Stimulated activated CD4-positive, alpha-beta T cell treated with anti-CD3 and anti-CD28 coated beads, Interleukin-12 subunit alpha, Interleukin-12 subunit beta, amount 100 ng/mL, for 48 hours (primary cell): ENCODE results near the gene AJAP1.

Experiments used
- DNase-seq, 3 donors: peaks; one replicate each; pipeline ENCODE4 v3.0.0-alpha.2; 2020; ENCODE audit warnings: low read depth in 2 of 3, low spot score in 1 of 3

Gene AJAP1

GRCh38 chr1:4699376-4700301, 45.2 kb downstream of the AJAP1 start:
- no peak for DNase-seq

DNA sequence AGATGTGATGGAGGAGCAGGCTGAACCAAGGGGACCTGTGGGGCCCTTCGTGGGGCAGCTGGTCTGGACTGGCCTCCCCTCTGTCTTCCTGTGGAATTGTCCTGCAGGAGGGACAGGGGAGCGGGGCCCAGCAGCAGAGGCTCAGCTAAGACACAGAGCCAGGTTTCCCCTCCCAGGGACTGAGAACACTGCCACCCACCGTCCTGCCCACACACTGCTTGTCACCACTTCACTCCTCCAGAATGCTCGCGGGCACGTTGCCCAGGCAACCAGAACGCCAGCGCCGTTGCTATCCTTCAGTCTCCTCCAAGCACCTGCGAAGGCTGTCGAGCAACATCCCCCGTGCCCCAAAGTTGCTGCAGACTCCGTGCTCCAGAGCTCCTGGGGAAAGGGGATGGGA, 46.4 kb downstream of the AJAP1 start:
- no peak for DNase-seq

DNA sequence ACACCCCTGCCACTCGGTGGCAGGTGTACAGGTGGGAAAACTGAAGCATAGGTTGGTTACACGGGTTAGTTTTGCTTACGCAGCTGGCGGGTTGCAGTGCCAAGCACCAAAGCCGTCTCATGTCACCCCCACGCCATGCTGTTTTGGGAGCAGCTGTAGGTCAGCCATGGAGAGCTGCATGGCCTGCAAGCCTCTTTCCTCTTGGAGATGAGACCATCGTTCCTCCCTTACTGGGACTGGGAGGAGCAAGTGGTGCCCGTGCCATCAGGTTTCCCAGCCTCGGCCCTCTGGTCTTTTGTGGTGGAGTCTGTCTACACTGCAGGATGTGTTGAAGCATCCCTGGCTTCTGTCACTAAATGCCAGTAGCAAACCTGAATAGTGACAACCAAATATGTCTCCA, 46.9 kb downstream of the AJAP1 start:
- DNase-seq: no peak

DNA sequence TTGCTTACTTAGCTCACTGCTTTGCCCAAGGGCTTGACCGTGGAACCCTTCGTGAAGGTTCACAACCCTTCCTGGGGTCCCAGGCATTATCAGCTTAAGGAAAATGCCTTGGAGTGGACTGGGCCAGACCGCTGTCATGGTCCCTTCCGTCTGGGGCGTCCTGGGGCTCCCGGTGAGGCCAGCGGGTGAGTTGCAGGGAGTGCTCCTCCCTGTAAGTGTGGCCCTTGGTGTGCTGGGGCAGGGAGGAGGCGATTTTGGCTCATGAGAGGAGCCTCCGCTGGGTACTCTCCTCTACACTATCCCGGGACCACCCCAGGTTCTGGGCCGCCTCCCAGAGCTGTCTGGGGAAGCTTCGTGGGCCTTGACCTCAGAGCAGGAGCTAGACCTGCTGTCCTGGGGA, 48.1 kb downstream of the AJAP1 start:
- no peak for DNase-seq

DNA sequence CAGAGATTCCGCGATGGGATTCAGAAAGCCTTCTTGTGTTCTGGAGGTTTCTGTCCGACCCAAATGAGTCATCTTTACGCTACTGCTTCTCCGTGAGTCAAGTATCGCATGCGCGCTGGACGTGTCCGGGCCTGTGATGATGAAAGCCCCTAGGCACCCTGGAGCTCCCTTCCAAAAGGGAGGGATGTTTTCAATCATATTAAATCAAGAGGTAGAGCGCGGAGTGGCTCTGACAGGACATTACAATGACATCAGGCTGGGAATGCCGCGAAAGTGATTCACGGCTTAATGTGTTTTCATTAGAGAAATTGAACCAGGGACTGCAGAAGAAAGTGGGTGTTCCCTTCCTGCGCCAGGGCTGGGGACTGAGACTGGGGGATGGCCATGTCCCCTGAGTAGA, 48.5 kb downstream of the AJAP1 start:
- DNase-seq: no peak

DNA sequence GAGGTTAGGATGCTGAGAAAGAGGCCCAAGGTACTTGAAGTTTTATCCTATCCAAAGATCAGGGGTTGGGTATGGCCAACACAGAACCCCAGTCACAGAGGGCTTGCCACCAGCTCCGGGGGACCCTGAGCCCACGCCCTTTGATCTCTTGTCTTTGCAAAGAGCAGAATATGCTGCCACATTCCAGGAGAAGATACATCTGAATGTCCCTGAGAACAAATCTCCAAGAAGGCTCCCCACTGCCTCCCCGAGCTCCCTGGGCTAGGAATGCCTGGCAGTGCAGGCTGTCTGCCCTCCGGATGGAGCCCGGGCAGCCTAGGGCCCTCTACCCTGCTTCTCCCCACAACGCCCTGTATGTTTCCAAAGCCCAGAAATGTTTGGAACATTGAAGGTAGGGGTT, 49.2 kb downstream of the AJAP1 start:
- DNase-seq: no peak

DNA sequence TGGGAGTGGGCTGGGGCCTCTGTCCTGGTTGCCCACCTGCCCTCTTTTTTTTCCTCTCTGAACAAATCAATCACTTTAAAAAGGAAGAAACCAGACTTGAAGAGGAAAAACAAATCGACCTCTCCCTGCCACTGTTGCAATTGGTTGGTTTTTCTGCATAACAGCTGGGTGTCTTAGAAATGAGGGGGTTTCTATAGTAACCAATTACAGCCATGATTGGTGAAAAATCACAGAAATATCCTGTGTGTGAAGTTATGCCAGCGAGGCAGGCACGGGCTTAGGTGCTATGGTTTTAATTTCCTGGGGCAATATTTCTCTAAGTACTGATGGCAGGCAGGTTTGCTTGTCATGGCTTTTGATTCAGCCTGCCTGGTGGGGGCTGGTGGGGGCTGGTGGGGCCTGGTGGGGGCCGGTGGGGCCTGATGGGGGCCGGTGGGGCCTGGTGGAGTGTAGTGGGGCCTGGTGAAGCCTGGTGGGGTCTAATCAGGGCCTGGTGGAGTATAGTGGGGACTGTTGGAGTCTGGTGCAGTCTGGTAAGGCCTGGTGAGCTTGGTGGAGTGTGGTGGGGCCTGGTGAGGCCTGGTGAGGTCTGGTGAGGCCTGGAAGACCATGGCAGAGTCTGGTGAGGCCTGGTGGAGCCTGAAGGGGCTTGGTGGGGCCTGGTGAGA, 54.6 kb downstream of the AJAP1 start:
- no peak for DNase-seq

DNA sequence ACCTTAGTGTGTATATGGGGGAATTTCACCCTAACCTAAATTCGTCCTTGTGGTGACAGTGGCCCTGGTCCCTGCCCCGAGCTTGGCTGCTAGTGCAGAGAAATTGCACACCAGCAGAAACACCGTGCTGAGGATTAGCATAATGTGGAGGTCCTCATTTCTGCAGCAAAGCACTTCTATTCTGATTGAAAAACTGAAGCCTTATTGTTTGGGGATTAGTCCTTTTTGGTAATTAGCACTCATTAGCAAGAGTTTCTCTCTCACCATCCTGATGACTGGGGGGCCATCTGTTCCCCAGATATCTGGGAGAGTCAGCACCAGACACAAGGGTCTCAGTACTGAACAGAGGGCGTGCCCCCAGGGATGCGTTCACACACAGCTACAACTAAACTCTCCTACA, 55.2 kb downstream of the AJAP1 start:
- DNase-seq: no peak

DNA sequence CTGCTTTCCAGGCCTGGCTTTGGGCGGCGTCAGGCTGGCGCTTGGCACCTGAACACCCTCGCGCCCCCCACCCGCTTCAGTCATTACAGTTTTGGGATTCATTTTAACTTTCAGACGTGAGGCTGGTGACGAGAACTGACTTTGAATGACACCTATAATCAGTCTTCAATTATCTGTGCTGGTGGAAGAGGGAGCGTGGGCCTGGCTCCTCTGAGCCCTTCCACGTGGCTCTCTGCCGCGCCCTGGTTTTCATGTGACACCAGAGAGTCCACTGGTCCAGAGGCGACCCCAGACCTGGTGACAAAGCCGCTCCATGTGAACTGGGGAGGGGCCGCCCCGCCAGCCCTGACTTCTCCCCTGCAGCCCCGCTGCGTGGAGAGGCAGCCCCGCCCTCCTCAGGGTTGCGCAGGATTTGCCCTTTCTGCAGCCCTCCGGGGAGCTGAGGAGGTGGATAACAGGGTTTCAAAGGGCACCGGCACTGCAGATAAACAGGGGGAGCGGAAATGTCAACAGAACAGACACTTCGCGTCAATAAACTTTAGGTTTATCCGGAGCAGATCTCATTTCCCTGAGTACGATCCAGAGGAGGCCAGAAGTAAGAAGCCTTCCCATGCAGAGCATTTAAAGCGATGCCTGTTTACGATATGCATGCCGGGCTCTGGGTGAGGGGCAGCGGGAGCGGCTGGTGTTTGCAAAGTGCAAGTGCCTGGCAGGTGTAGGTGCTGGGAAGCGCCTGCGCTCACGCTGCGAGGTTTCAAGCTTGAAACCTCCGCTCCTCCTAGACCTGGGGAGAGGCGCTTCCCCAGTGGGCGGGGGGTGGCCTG, 56.4 kb downstream of the AJAP1 start:
- DNase-seq: no peak

- DNase-seq: no peak
These were observed 57.2 kb downstream of the AJAP1 start for GRCh38 chr1:4711416-4712275.

GRCh38 chr1:4713669-4714068, 59.3 kb downstream of the AJAP1 start:
- no peak for DNase-seq

DNA sequence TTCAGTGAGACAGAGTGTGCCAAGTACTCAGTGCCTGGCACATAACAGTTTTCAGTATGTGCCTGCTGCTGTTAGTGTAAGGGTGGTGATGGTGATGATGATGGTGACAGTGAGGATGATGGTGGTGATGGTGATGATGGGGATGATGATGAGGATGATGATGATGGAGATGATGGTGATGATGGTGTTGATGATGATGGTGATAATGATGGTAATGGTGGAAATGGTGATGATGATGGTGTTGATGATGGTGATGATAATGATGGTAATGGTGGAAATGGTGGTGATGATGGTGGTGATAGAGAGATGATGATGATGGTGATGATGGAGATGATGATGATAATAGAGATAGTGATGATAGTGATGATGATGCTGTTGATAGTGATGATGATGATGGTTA, 62.0 kb downstream of the AJAP1 start:
- DNase-seq: no peak

GRCh38 chr1:4718071-4718470, 63.7 kb downstream of the AJAP1 start:
- DNase-seq: no peak

DNA sequence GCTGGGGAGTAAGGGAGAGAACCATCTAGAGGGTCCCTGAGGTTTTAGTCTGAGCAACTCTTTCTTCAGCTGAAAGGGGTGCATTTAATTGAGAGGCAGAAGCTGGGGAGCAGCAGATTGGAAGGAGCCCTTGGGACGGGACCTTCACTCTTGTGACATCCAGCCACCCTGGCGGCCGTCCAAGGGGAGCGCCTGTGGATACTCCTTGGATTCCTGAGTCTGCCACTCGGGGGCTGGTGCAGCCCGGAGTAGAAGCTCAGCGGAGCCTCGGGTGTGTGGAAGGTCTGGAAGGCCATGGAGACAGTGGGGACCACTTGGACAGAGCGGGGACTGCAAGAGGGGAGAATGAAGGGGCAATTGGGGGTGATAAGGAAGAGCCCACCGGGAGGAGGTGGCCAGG, 68.7 kb downstream of the AJAP1 start:
- no peak for DNase-seq

- DNase-seq: no peak
These were observed 69.6 kb downstream of the AJAP1 start for GRCh38 chr1:4724001-4724400.

- DNase-seq: no peak
These were observed 70.4 kb downstream of the AJAP1 start for GRCh38 chr1:4724695-4725250.

DNA sequence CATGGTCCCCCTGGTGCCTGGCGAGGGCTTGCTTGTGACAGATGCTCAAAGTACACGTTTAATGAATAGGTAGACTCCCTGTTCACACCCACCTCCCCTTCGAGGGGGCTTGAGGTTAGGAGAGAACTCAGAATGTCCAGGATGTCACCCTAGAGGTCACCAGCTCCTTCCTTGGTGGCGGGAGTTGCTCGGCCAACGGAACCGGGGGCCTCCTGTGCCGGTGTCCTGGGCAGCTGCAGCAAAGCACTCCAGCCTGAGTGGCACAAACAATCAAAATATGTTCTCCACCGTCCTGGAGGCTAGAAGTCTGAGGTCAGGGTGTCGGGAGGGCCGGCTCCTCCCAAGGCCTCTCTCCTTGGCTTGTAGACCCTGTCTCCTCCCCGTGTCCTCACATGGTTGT, 71.0 kb downstream of the AJAP1 start:
- DNase-seq: no peak

GRCh38 chr1:4726620-4727341, 72.4 kb downstream of the AJAP1 start:
- no peak for DNase-seq

DNA sequence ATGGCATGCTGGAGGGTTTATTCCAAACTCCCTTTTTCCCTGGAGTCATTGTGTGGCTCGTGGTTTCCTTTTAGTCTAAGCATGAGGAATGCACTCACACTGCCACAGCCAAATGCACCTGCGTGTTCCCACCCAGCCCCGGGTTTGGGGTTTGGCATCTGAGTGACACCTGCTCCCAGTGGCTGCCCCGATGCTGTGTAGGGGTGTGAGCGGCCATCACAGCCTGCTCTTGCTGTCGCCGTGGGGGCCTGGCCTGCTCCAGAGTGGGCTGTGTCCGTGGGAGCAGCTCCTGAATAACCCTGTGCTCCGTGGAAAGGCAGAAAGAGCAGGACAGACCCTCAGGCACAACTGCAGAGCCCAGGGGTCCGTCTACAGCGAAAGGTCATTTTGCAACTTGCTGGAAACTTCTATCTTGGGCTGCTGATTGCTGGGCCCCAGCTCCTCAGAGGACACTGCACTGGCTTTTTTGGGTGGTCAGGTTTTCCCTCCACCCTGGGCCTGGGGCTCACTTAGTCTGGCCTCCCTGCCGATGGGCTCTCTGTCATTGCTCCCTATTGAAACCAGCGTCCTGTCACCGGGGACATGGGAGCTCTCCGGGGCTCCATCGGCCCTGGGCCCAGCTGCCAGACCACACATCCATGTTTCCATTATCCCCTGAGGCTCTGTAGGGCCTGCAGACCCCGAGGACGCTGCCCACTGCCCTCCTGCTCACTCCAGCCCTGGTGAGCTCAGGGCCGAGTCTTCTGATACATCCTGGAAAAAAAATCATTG, 74.1 kb downstream of the AJAP1 start:
- DNase-seq: no peak
